Endodermal cell (in vitro differentiated cells): ENCODE data around the gene SHISAL2A. TPM values are rescaled to one million over a fixed set of nuclear protein-coding genes. Genes with fewer than 3 reads are reported as not detected.

ENCODE experiments used
- DNase-seq: peaks from one replicate; pipeline ENCODE4 v3.0.0-alpha.2; 2017
- H3K27ac ChIP-seq: 2 replicates; pipeline ENCODE4 v1.5.1; 2013; ENCODE audit warnings: mild to moderate bottlenecking, low read depth, low read length, moderate library complexity
- H3K27me3 ChIP-seq: 2 replicates; pipeline ENCODE4 v1.6.1; 2013; ENCODE audit warnings: mild to moderate bottlenecking, low read length, moderate library complexity; ENCODE audit not compliant: insufficient read depth, control insufficient read depth, poor library complexity, severe bottlenecking
- H3K36me3 ChIP-seq: 2 replicates; pipeline ENCODE4 v1.7.0; 2013; ENCODE audit warnings: mild to moderate bottlenecking, low read length, moderate library complexity; ENCODE audit not compliant: control insufficient read depth, insufficient read depth
- H3K4me1 ChIP-seq: one replicate; pipeline ENCODE4 v1.7.0; 2013; ENCODE audit warnings: low read length; ENCODE audit not compliant: control insufficient read depth, insufficient read depth
- H3K4me3 ChIP-seq: 2 replicates; pipeline ENCODE4 v1.5.1; 2013; ENCODE audit warnings: mild to moderate bottlenecking, low read length, moderate library complexity
- H3K9ac ChIP-seq: 2 replicates; pipeline ENCODE4 v1.6.1; 2013; ENCODE audit warnings: mild to moderate bottlenecking, low read length, moderate library complexity; ENCODE audit not compliant: poor library complexity, severe bottlenecking; ENCODE audit errors: extremely low read depth
- H3K9me3 ChIP-seq: 2 replicates; pipeline ENCODE4 v1.6.1; 2013; ENCODE audit warnings: mild to moderate bottlenecking, low read length, moderate library complexity; ENCODE audit not compliant: control insufficient read depth
- H3K27ac Mint-ChIP-seq: 2 replicates; pipeline ENCODE4 v1.8.0; 2020; ENCODE audit warnings: mixed read lengths
- H3K27me3 Mint-ChIP-seq: 2 replicates; pipeline ENCODE4 v1.8.0; 2021; ENCODE audit warnings: mild to moderate bottlenecking, mixed read lengths; ENCODE audit not compliant: insufficient read depth
- H3K36me3 Mint-ChIP-seq: 2 replicates; pipeline ENCODE4 v1.8.0; 2020; ENCODE audit warnings: low read depth, mixed read lengths
- H3K4me1 Mint-ChIP-seq: 2 replicates; pipeline ENCODE4 v1.8.0; 2020; ENCODE audit warnings: mixed read lengths
- H3K4me3 Mint-ChIP-seq: 2 replicates; pipeline ENCODE4 v1.8.0; 2020; ENCODE audit warnings: mild to moderate bottlenecking, moderate library complexity, mixed read lengths
- H3K9me3 Mint-ChIP-seq: 2 replicates; pipeline ENCODE4 v1.8.0; 2020; ENCODE audit warnings: mild to moderate bottlenecking, mixed read lengths
- CTCF ChIP-seq: fragments of 200-600 bp; sonication (generic); conservative IDR thresholded peaks from 2 replicates; pipeline ENCODE4 v1.5.0; 2021; ENCODE audit warnings: antibody characterized with exemption, mild to moderate bottlenecking
- WGBS, 2 experiments: methylation state at CpG; one replicate each; pipeline versions ENCODE4 v1.1.5 to v1.1.7; 2013; ENCODE audit warnings: missing lambda C conversion rate in 2 of 2, mixed read lengths in 1 of 2; ENCODE audit not compliant: insufficient coverage in 1 of 2, insufficient read length in 1 of 2; 5-methylcytosine and 5-hydroxymethylcytosine counted together
- total RNA-seq, 2 donors: library from RNA; stranded (reverse); fragmentation: NEBNext Ultra II Directional in 1 of 2; extraction: Animal tissue kit (Norgen Biotek cat#: 25700) in 1 of 2; gene quantifications; 2 replicates in 1 of 2; 3 replicates in 1 of 2; pipeline ENCODE4 v1.2.1, GENCODE V29; 2021

Gene SHISAL2A
- total RNA-seq, 2 donors from 2014 or later: 1.5 to 5.3 TPM

GRCh38 chr1:52653207-52653849 is 20.4 kb downstream of the SHISAL2A start:
- DNase-seq: no peak
- no peak overlapping the region for H3K4me3 Mint-ChIP-seq
- no peaks in the 10 kb centered on the region for H3K36me3 Mint-ChIP-seq
- Histone ChIP-seq H3K27ac (no peak overlapping the region), H3K4me3 (no peak overlapping the region), H3K9ac (no peak overlapping the region), H3K27me3 (no peaks in the 10 kb centered on the region), H3K9me3 (no peaks in the 10 kb centered on the region), H3K4me1 (no peaks in the 10 kb centered on the region), H3K36me3 (no peaks in the 10 kb centered on the region)
- no peak overlapping the region for H3K27ac Mint-ChIP-seq
- H3K4me1 Mint-ChIP-seq: peaks cover 6% of the 10 kb centered on the region
- H3K9me3 Mint-ChIP-seq: no peaks in the 10 kb centered on the region
- no peak for TF ChIP-seq CTCF
- H3K27me3 Mint-ChIP-seq: no peaks in the 10 kb centered on the region
- 97 to 100% methylated on average over 3 to 5 of the region's 5 CpGs for WGBS, 2 experiments

- H3K9ac ChIP-seq: no peak overlapping the region
- no peak for DNase-seq
- H3K4me1 ChIP-seq: no peaks in the 10 kb centered on the region
- H3K27me3 Mint-ChIP-seq: no peaks in the 10 kb centered on the region
- no peaks in the 10 kb centered on the region for H3K9me3 ChIP-seq
- no peak overlapping the region for H3K27ac ChIP-seq
- no peaks in the 10 kb centered on the region for H3K9me3 Mint-ChIP-seq
- no peak overlapping the region for H3K4me3 ChIP-seq
- H3K27me3 ChIP-seq: no peaks in the 10 kb centered on the region
- H3K36me3 ChIP-seq: no peaks in the 10 kb centered on the region
- no peaks in the 10 kb centered on the region for H3K36me3 Mint-ChIP-seq
- H3K4me1 Mint-ChIP-seq: peaks cover 6% of the 10 kb centered on the region
- H3K4me3 Mint-ChIP-seq: no peak overlapping the region
- H3K27ac Mint-ChIP-seq: no peak overlapping the region
- no peak for TF ChIP-seq CTCF
Observed at GRCh38 chr1:52654063-52654462, 21.1 kb downstream of the SHISAL2A start.

- H3K4me1 Mint-ChIP-seq: peaks cover 16% of the 10 kb centered on the region
- H3K27ac Mint-ChIP-seq: no peak overlapping the region
- no peak for TF ChIP-seq CTCF
- H3K36me3 ChIP-seq: no peaks in the 10 kb centered on the region
- no peaks in the 10 kb centered on the region for H3K27me3 Mint-ChIP-seq
- H3K27ac ChIP-seq: no peak overlapping the region
- no peak overlapping the region for H3K4me3 Mint-ChIP-seq
- peaks cover 3% of the 10 kb centered on the region for H3K4me1 ChIP-seq
- H3K9me3 ChIP-seq: no peaks in the 10 kb centered on the region
- no peak overlapping the region for H3K4me3 ChIP-seq
- H3K36me3 Mint-ChIP-seq: no peaks in the 10 kb centered on the region
- no peaks in the 10 kb centered on the region for H3K9me3 Mint-ChIP-seq
- H3K9ac ChIP-seq: no peak overlapping the region
- H3K27me3 ChIP-seq: no peaks in the 10 kb centered on the region
- 94 to 100% methylated on average over 3 of the region's 3 CpGs for WGBS, 2 experiments
- no peak for DNase-seq
Observed at GRCh38 chr1:52657702-52658101, 24.7 kb downstream of the SHISAL2A start.
